Endothelial cell of umbilical vein (primary cell): ENCODE data around the gene SPRN. TPM values are rescaled to one million over a fixed set of nuclear protein-coding genes. Genes with fewer than 3 reads are reported as not detected.

ENCODE experiments used
- BruUV-seq: library from RNA; stranded (reverse); fragments of 400-500 nt; replicated peaks from 2 replicates; lab custom pipeline; 2021; lab: Mats Ljungman, UMichigan
- CTCF ChIA-PET: fragments of 300-600, 350-600 bp; sonication (Branson Sonifier 250); formaldehyde crosslinking; loops from one replicate; lab custom pipeline; 2021; ENCODE audit warnings: antibody characterized with exemption, inconsistent platforms; lab: Charles Lee
- POLR2A ChIA-PET: fragments of 300-600, 350-600 bp; sonication (Branson Sonifier 250); formaldehyde crosslinking; loops from one replicate; lab custom pipeline; 2021; ENCODE audit warnings: antibody characterized with exemption, inconsistent platforms; lab: Charles Lee
- DNase-seq: peaks from one replicate; pipeline ENCODE4 v3.0.0-alpha.2; 2011; ENCODE audit warnings: low read depth, low spot score
- FAIRE-seq: peaks from 2 replicates; lab custom pipeline; 2011; peaks lifted over from hg19 to GRCh38; lab: Jason Lieb, UNC
- H2AFZ ChIP-seq: 2 replicates; pipeline ENCODE4 v1.6.0; 2012; ENCODE audit warnings: low read depth, low read length, control low read depth, inconsistent platforms
- H3K27ac ChIP-seq: 2 replicates; pipeline ENCODE4 v1.5.1; 2011; ENCODE audit warnings: low read depth, mild to moderate bottlenecking, control low read depth, low read length, moderate library complexity; ENCODE audit not compliant: insufficient read depth
- H3K27me3 ChIP-seq, 2 experiments: 2 replicates each; pipeline versions ENCODE4 v1.6.0 to v1.6.1; 2011; ENCODE audit warnings: low read length in 2 of 2, mixed read lengths in 1 of 2; ENCODE audit not compliant: control insufficient read depth in 2 of 2, insufficient read depth in 2 of 2
- H3K36me3 ChIP-seq, 2 experiments: 2 replicates in 1 of 2; 3 replicates in 1 of 2; pipeline ENCODE4 v1.5.1; 2011; ENCODE audit warnings: low read length in 2 of 2, mild to moderate bottlenecking in 1 of 2, moderate library complexity in 1 of 2; ENCODE audit not compliant: control insufficient read depth in 2 of 2, insufficient read depth in 2 of 2; ENCODE audit errors: extremely low read depth in 1 of 2
- H3K4me1 ChIP-seq: 3 replicates; pipeline ENCODE4 v1.5.1; 2011; ENCODE audit warnings: mild to moderate bottlenecking, low read length; ENCODE audit not compliant: control insufficient read depth, insufficient read depth; ENCODE audit errors: extremely low read depth
- H3K4me2 ChIP-seq: 2 replicates; pipeline ENCODE4 v1.6.1; 2011; ENCODE audit warnings: low read length, control low read depth, mixed read lengths; ENCODE audit not compliant: insufficient read depth
- H3K4me3 ChIP-seq, 3 experiments: fragments of 200-600 bp in 1 of 3; sonication (generic), shearing (Covaris generic) in 1 of 3; replicated peaks in 1 of 3; 2 replicates each; pipeline ENCODE4 v1.5.1; 2011 to 2016; ENCODE audit warnings: control low read depth in 3 of 3, low read length in 3 of 3, mild to moderate bottlenecking in 2 of 3, inconsistent platforms in 1 of 3, low read depth in 1 of 3, moderate library complexity in 1 of 3; ENCODE audit not compliant: insufficient read depth in 1 of 3
- H3K79me2 ChIP-seq: 2 replicates; pipeline ENCODE4 v1.6.0; 2012; ENCODE audit warnings: low read length, inconsistent platforms; ENCODE audit not compliant: control insufficient read depth, insufficient read depth
- H3K9ac ChIP-seq: replicated peaks from 2 replicates; pipeline ENCODE3; 2011; ENCODE audit warnings: low read length, control low read depth; ENCODE audit not compliant: insufficient read depth; ENCODE audit errors: extremely low read depth
- H3K9me1 ChIP-seq: replicated peaks from 3 replicates; pipeline ENCODE4 v1.6.0; 2011; ENCODE audit warnings: mild to moderate bottlenecking, low read length; ENCODE audit not compliant: control insufficient read depth, insufficient read depth; ENCODE audit errors: extremely low read depth
- H3K9me3 ChIP-seq: replicated peaks from 2 replicates; pipeline ENCODE4 v1.5.1; 2012; ENCODE audit warnings: low read length, inconsistent platforms; ENCODE audit not compliant: control insufficient read depth, insufficient read depth
- H4K20me1 ChIP-seq: replicated peaks from 2 replicates; pipeline ENCODE3; 2011; ENCODE audit warnings: mild to moderate bottlenecking, low read length; ENCODE audit not compliant: control insufficient read depth, insufficient read depth; ENCODE audit errors: extremely low read depth
- GATA2 ChIP-seq: IDR thresholded peaks from 2 replicates; pipeline ENCODE4 v1.7.0; 2011; ENCODE audit warnings: low read depth, mild to moderate bottlenecking, moderate library complexity, mixed read lengths, low read length; ENCODE audit not compliant: insufficient read length, insufficient read depth
- MYC ChIP-seq: IDR thresholded peaks from one replicate; pipeline ENCODE4 v1.6.1; 2011; ENCODE audit warnings: mild to moderate bottlenecking, low read depth, low read length
- POLR2A ChIP-seq: IDR thresholded peaks from 2 replicates; pipeline ENCODE4 v1.6.1; 2012; ENCODE audit warnings: low read depth, mild to moderate bottlenecking, control low read depth, low read length
- POLR2AphosphoS5 ChIP-seq: IDR thresholded peaks from 2 replicates; pipeline ENCODE4 v1.6.1; 2012; ENCODE audit warnings: low read depth, mild to moderate bottlenecking, control low read depth, low read length, moderate library complexity; ENCODE audit not compliant: insufficient read depth
- dilution Hi-C: fragments of 300-500 bp; cut with MboI; formaldehyde crosslinking; loops from one replicate; pipeline ENCODE4 v1.15.0; 2019; ENCODE audit warnings: low sequenced_read_pairs; ENCODE audit not compliant: extremely low pct_ligation_motif_present
- intact Hi-C: fragments of 100-400 bp; cut with micrococcal nuclease; formaldehyde crosslinking; loops from one replicate; pipeline ENCODE4 v1.10.0; 2022
- polyA plus RNA-seq, 4 experiments: library from polyadenylated mRNA; depleted of rRNA in 3 of 4; stranded (reverse) in 3 of 4; unstranded in 1 of 4; fragments of >200 nt; gene quantifications; 2 replicates each; pipeline versions ENCODE4 v1.2.1 to v1.2.3, GENCODE V29; 2011 to 2012; ENCODE audit warnings: missing spikeins in 1 of 4
- total RNA-seq: library from RNA; stranded (reverse); gene quantifications from 2 replicates; pipeline ENCODE4 v1.2.3, GENCODE V29; 2021

The SPRN gene
- total and polyA plus RNA-seq, 2 donors (not counting 3 experiments of a cell fraction or from before 2014, with no cell fraction given): 0.13 TPM; not detected in 1

DNA sequence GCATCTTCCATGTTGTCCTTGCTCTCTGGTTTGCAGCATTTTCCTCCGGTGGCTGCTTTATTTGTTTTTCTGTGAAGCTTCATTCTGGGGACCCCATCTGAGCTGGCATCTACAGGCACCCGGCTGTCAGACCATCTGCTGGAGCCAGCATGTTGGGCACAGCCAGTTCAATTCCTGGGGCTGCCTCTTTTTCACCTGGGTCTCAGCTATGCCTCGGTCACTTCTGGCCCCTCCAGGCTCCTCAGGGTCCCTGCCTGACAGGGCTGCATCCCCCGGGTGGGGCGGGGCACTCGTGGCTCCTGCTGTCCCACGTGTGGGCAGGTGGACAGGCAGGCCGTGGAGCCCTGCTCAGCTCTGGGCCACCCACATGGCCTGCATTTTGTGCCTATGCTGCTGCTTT lies 37.4 kb upstream of the SPRN start:
- FAIRE-seq (no peak), DNase-seq (no peak)
- POLR2A ChIA-PET: no interaction called here
- BruUV-seq: no TSS peak
- CTCF ChIA-PET: no interaction called here
- Histone ChIP-seq H2AFZ (no peak overlapping the region), H3K9ac (no peak overlapping the region), H4K20me1 (no peaks in the 10 kb centered on the region), H3K4me1 (no peaks in the 10 kb centered on the region), H3K27ac (no peak overlapping the region), H3K79me2 (no peaks in the 10 kb centered on the region), H3K4me2 (no peak overlapping the region), H3K9me1 (no peaks in the 10 kb centered on the region), H3K9me3 (no peaks in the 10 kb centered on the region), H3K4me3 (no peak overlapping the region), H3K27me3 (no peaks in the 10 kb centered on the region), H3K36me3 (no peaks in the 10 kb centered on the region)
- dilution Hi-C loops: no loop called here
- no peak for TF ChIP-seq POLR2A
- no peak for TF ChIP-seq GATA2
- no peak for TF ChIP-seq MYC
- no peak for TF ChIP-seq POLR2AphosphoS5
- intact Hi-C loops: no loop called here

DNA sequence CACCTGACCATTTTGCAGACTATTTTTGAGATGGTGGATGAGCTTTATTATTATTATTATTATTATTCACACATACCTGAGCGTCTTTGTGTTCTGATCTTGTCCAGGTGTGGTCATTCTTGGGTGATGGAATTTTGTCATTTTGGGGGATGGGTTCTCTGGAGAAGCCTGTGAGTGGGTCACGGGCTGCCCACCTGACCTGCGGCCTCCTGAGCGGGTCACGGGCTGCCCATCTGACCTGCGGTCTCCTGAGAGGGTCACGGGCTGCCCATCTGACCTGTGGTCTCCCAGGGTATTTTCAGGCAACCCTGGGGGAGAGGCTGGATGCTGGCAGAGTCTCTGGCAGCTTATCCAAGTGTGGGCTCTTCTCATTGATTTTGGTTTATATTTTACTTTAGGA lies 36.6 kb upstream of the SPRN start:
- H3K27ac ChIP-seq: no peak overlapping the region
- dilution Hi-C loops (no loop called here), intact Hi-C loops (no loop called here)
- no peak for TF ChIP-seq POLR2AphosphoS5
- ChIA-PET POLR2A (no interaction called here), CTCF (no interaction called here)
- H3K9ac ChIP-seq: no peak overlapping the region
- no peak overlapping the region for H3K4me2 ChIP-seq
- H2AFZ ChIP-seq: no peak overlapping the region
- H3K27me3 ChIP-seq: no peaks in the 10 kb centered on the region
- H3K36me3 ChIP-seq: no peaks in the 10 kb centered on the region
- H3K4me3 ChIP-seq: no peak overlapping the region
- no peaks in the 10 kb centered on the region for H3K4me1 ChIP-seq
- FAIRE-seq: no peak
- H3K9me3 ChIP-seq: no peaks in the 10 kb centered on the region
- H3K79me2 ChIP-seq: no peaks in the 10 kb centered on the region
- DNase-seq: no peak
- H4K20me1 ChIP-seq: no peaks in the 10 kb centered on the region
- H3K9me1 ChIP-seq: no peaks in the 10 kb centered on the region
- no TSS peak for BruUV-seq
